AG04449 (cell line): ENCODE measurements around the gene LRRN4.

Experiments
- CTCF ChIA-PET: fragments of 350-600 bp; formaldehyde crosslinking; extraction: SDS; loops from one replicate; lab custom pipeline; 2021; ENCODE audit warnings: antibody characterized with exemption; lab: Yijun Ruan, JAX
- POLR2A ChIA-PET: fragments of 400-600, 350-600 bp; formaldehyde crosslinking; extraction: SDS; loops from one replicate; lab custom pipeline; 2020; ENCODE audit warnings: antibody characterized with exemption, inconsistent platforms; lab: Yijun Ruan, JAX
- DNase-seq: peaks from one replicate; pipeline ENCODE4 v3.0.0-alpha.2; 2010; ENCODE audit warnings: low read depth, low spot score
- H3K4me3 ChIP-seq: 2 replicates; pipeline ENCODE4 v1.5.1; 2011; ENCODE audit warnings: low read depth, mild to moderate bottlenecking, control low read depth, low read length
- CTCF ChIP-seq: IDR thresholded peaks from one replicate; pipeline ENCODE4 v1.5.1; 2011; ENCODE audit warnings: mild to moderate bottlenecking, moderate library complexity, low read length, control low read depth, inconsistent platforms; ENCODE audit not compliant: insufficient read depth; ENCODE audit errors: missing control alignments

Gene LRRN4

GRCh38 chr20:6008254-6008653 lies 45.6 kb downstream of the LRRN4 start:
- H3K4me3 ChIP-seq: peak overlapping the region; percentile 29
- ChIA-PET POLR2A (interaction anchor here (0.6 kb wide), 1 partner anchor 26 kb away, joined by 3 read pairs; no protein-coding TSS in a partner anchor), CTCF (interaction anchor here (0.9 to 3.7 kb wide), 6 partner anchors 9 to 480 kb away, joined by 3 to 16 read pairs (median 4); no protein-coding TSS in a partner anchor)
- peak; percentile 71 for DNase-seq
- TF ChIP-seq CTCF: no peak

- POLR2A ChIA-PET: no interaction called here
- CTCF ChIA-PET: interaction anchor here (0.7 to 3.7 kb wide), 3 partner anchors 10 to 71 kb away, joined by 3 to 16 read pairs (median 9); no protein-coding TSS in a partner anchor
- peak overlapping the region; percentile 78 for H3K4me3 ChIP-seq
- TF ChIP-seq CTCF: no peak
- DNase-seq: no peak
Measured at GRCh38 chr20:6007529-6008103, 46.2 kb downstream of the LRRN4 start.

- DNase-seq: no peak
- TF ChIP-seq CTCF: no peak
- peak overlapping the region; percentile 78 for H3K4me3 ChIP-seq
- CTCF ChIA-PET: interaction anchor here (0.7 to 2.3 kb wide), 2 partner anchors 10 to 71 kb away, joined by 3 to 9 read pairs; no protein-coding TSS in a partner anchor
- POLR2A ChIA-PET: no interaction called here
Measured at GRCh38 chr20:6007094-6007528, 46.7 kb downstream of the LRRN4 start.

GRCh38 chr20:6006603-6006949 lies 47.3 kb downstream of the LRRN4 start:
- CTCF ChIA-PET: interaction anchor here (0.7 to 2.3 kb wide), 2 partner anchors 11 to 72 kb away, joined by 3 to 9 read pairs; no protein-coding TSS in a partner anchor
- POLR2A ChIA-PET: no interaction called here
- DNase-seq: no peak
- H3K4me3 ChIP-seq: peak overlapping the region; percentile 78
- no peak for TF ChIP-seq CTCF

GRCh38 chr20:6000871-6001270 lies 53.0 kb downstream of the LRRN4 start:
- TF ChIP-seq CTCF: no peak
- H3K4me3 ChIP-seq: no peak overlapping the region
- POLR2A ChIA-PET: no interaction called here
- no peak for DNase-seq
- CTCF ChIA-PET: interaction anchor here (1.2 to 2.5 kb wide), 5 partner anchors 73 to 472 kb away, joined by 4 to 15 read pairs (median 6); no protein-coding TSS in a partner anchor

GRCh38 chr20:5999783-6000182 lies 54.1 kb downstream of the LRRN4 start:
- CTCF ChIA-PET: no interaction called here

More at GRCh38 chr20:5999783-6000182, 54.1 kb downstream of the LRRN4 start:
- H3K4me3 ChIP-seq: no peak overlapping the region
- POLR2A ChIA-PET: no interaction called here
- no peak for TF ChIP-seq CTCF
- no peak for DNase-seq
